GM13976 (cell line): ENCODE measurements around the gene ADGRE2.
"Not testable (repeated sequence)": the region's sequence is repeated elsewhere in the genome, so short reads cannot be mapped to it uniquely, and the experiment has no call there.

Experiments used
- DNase-seq: peaks from one replicate; pipeline ENCODE4 v3.0.0; 2012; ENCODE audit warnings: low spot score
- in situ Hi-C: fragments of 300-500 bp; cut with MboI; formaldehyde crosslinking; loops from one replicate; pipeline ENCODE4 v1.12.0; 2022; ENCODE audit warnings: low sequenced_read_pairs, mixed read lengths, inconsistent platforms; ENCODE audit not compliant: unreplicated experiment
- TF ChIP-seq, protein P1 (sequence below): IDR thresholded peaks from 2 replicates; pipeline ENCODE4 v1.5.1; 2012; ENCODE audit warnings: borderline replicate concordance, mild to moderate bottlenecking; ENCODE audit not compliant: insufficient read depth; ENCODE audit errors: extremely low read depth, missing control alignments, control extremely low read depth

The ADGRE2 gene

DNA sequence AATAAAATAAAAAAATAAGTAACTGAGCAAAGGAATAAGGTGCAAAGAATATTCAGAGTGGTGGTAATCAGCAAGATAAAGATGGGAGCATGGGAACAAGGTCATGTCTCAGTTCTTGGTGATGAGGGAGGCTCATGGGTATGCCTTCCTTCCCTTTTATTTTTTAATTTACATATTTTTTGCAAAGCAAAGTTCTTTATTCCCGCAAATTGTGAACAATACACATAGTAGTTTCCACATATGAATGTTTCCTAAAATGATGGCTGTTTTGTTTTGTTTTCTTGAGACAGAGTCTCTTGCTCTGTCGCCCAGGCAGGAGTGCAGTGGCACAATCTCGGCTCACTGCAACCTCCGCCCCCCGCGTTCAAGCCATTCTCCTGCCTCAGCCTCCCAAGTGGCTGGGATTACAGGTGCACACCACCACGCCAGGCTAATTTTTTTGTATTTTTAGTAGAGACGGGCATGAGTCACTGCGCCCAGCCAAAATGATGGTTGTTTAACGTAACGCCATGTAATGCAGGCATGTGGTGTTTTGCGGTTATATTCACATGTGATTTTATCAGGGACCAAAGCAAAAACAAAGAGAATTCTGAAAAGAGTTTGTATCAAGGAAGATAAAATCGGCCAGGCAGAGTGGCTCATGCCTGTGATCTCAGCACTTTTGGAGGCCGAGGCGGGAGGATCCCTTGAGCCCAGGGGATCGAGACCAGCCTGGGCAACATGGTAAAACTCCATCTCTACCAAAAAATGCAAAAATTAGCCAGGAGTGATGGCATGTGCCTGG is 4.5 kb upstream of the ADGRE2 start:
- DNase-seq = no peak
- in situ Hi-C loops = no loop called here

DNA sequence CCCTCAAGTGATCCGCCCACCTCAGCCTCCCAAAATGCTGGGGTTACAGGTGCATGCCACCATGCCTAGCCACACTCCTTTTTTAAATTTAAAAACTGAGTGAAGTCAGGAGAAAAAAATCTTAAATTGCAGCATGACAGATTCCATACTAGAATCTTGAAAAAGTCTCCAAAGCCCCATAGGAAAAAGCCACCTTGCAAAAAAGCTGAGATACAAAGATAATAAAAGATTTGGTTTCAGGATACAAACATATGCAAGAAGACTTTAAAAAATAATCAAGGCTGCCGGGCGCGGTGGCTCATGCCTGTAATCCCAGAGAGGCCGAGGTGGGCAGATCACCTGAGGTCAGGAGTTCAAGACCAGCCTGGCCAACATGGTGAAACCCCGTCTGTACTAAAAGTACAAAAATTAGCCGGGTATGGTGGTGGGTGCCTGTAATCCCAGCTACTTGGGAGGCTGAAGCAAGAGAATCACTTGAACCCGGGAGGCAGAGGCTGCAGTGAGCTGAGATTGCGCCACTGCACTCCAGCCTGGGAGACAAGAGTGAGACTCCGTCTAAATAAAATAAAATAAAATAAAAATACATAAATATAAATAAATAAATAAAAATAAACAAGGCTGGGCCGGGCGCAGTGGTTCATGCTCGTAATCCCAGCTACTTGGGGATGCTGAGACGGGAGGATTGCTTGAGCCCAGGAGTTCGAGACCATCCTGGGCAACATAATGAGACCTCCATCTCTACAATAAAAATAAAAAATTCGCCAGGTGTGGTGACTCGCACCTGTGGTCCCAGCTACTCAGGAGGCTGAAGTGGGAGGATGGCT is 3.6 kb upstream of the ADGRE2 start:
- in situ Hi-C loops, DNase-seq: not testable (repeated sequence)

More for the DNA sequence above, 4.5 kb upstream of the ADGRE2 start:
- TF ChIP-seq, protein P1, sequence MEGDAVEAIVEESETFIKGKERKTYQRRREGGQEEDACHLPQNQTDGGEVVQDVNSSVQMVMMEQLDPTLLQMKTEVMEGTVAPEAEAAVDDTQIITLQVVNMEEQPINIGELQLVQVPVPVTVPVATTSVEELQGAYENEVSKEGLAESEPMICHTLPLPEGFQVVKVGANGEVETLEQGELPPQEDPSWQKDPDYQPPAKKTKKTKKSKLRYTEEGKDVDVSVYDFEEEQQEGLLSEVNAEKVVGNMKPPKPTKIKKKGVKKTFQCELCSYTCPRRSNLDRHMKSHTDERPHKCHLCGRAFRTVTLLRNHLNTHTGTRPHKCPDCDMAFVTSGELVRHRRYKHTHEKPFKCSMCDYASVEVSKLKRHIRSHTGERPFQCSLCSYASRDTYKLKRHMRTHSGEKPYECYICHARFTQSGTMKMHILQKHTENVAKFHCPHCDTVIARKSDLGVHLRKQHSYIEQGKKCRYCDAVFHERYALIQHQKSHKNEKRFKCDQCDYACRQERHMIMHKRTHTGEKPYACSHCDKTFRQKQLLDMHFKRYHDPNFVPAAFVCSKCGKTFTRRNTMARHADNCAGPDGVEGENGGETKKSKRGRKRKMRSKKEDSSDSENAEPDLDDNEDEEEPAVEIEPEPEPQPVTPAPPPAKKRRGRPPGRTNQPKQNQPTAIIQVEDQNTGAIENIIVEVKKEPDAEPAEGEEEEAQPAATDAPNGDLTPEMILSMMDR = no peak

DNA sequence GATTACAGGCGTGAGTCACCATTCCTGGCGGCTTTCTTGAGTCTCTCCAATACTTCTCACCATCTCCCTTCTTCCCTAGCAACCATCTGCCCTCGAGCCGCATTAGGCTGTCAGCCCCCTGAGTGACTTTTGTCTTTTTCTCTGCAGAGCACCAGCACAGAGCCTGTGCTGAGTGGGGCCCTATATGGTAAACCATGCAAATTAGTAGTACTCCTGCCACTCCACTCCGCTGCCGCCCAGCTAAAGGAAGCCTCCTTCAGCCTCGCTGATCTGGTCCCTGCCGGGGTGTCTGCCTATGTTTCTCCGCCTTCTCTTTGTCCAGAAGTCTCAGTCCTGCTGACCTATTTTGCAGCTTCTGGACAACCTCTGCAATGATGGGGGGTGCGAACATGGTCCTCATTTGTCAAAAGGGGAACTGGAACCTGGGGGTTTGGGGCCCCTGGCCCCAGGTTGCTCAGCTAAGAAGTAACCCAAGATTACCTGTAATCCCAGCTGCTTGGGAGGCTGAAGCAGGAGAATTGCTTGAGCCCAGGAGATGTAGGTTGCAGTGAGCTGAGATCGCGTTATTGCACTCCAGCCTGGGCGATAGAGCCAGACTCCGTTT is 2.4 kb upstream of the ADGRE2 start:
- DNase-seq, in situ Hi-C loops: not testable (repeated sequence)

DNA sequence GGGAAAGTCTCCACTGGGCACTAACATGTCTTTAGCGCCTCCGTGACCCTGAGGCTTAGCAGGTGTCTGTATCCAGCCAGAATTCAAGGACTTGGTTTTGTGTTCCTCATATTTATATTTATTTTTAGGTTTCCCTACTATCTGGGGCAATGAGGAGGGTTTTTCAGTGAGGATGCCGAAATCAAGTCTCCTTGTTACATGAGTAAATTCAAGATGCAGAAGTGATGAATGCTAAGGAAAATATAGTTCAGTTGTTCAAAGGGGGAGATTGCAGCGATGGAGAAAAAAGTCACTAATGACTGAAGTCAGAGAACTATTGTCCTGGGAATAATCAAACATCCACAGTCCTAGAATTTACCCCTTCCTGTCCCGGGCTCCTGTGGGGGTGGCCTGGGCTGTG is 791 bp upstream of the ADGRE2 start:
- TF ChIP-seq, protein P1 = no peak

DNA sequence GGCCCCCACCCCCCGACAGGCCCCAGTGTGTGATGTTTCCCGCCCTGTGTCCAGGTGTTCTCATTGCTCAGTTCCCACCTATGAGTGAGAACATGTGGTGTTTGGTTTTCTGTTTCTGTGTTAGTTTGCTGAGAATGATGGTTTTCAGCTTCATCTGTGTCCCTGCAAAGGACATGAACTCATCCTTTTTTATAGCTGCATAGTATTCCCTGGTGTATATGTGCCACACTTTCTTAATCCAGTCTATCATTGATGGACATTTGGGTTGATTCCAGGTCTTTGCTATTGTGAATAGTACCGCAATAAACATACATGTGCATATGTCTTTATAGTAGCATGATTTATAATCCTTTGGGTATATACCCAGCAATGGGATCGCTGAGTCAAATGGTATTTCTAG is 715 bp downstream of the ADGRE2 start:
- not testable (repeated sequence) for DNase-seq
- in situ Hi-C loops = loop anchor here (10.0 kb wide), 1 partner anchor 203 kb away; the partner anchor contains the start of gene NDUFB7

More for the DNA sequence above, 791 bp upstream of the ADGRE2 start:
- DNase-seq = no peak
- in situ Hi-C loops = loop anchor here (10.0 kb wide), 1 partner anchor 204 kb away; the partner anchor contains the start of gene NDUFB7

DNA sequence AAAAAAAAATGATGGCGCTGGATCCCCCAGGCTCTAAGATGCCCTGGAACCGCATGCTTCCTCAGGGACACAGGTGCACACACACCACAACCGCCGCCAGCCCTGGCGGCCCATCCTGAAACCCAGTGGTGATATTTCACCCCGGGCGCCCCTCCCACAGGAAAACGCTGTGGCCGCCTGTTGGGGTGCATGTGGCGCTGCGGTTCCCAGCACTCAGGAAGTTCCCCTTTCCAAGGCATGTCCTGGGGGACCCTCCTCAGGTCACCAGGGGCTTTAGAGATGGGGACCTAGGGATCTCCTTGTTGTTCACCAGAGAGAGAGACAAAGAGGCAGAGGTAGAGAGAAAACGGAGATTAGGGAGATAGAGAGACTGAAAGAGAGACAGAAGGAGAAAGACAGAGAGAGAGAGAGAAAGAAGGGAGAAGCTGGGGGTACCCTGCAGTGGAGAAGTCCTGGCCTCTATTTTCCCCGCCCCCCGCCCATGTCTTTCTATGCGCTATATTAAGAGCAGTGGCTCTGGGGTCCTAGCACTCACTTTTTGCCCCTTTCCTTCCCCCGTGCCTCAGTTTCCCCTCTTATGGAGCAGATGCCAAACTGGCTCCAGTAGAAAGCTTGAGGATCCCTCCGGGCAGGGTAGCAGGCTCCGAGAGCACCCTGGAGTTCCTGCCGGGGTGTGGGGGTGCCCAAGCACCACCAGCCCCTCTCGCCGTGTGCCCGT is 2.3 kb downstream of the ADGRE2 start:
- peak; percentile 56 for DNase-seq
- TF ChIP-seq, protein P1 = no peak
- in situ Hi-C loops = loop anchor here (10.0 kb wide), 1 partner anchor 201 kb away; the partner anchor contains the start of gene NDUFB7

DNA sequence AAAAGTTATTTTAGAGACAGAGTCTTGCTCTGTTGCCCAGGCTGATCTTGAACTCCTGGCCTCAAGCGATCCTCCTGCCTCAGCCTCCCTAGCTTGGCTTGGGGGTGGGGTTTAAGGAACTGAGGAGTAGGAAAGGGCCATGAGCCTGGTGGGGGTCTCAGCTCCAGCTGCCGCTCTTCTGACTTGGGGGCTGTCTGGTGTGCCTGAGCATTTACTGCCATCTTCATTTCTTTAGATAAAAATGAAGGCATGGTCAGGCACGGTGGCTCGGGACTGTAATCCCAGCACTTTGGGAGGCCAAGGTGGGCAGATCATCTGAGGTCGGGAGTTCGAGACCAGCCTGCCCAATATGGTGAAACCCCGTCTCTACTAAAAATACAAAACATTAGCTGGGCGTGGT is 3.0 kb downstream of the ADGRE2 start:
- not testable (repeated sequence) for DNase-seq
- in situ Hi-C loops = loop anchor here (10.0 kb wide), 1 partner anchor 201 kb away; the partner anchor contains the start of gene NDUFB7

DNA sequence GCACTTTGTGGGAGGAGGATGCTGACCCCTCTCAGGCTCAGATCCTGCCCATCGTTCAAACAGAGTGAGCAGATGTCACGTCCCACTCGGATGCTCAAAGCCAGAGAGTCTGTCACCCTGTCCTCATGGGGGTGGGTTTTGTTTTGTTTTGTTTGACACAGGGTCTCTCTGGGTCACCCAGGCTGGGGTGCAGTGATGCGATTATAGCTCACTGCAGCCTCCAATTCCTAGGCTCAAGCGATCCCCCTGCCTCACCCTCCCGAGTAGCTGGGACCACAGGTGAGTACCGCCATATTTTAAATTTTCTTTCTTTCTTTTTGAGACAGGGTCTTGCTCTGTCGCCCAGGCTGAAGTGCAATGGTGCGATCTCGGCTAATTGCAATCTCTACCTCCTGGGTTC is 4.0 kb downstream of the ADGRE2 start:
- in situ Hi-C loops = loop anchor here (10.0 kb wide), 1 partner anchor 200 kb away; the partner anchor contains the start of gene NDUFB7
- no peak for DNase-seq
- TF ChIP-seq, protein P1 = no peak

DNA sequence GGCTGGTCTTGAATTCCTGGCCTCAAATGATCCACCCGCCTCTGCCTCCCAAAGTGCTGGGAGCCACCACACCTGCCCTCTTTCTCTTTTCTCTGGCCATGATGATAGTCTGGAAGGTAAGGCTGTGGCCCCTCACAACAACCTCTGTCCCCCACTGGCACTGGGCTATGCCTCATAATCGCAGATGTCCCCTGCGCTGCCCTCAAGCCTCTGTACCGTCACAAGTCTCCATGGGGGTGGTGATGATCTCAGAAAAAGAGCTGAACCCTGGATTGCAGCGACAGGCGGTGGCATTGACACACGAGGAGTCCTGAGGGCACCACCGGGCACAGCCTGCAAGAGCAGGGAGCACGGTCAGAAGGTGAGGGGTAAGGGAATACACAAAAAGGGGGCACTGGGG is 4.6 kb downstream of the ADGRE2 start:
- in situ Hi-C loops = loop anchor here (10.0 kb wide), 1 partner anchor 199 kb away; the partner anchor contains the start of gene NDUFB7

More for the DNA sequence above, 4.6 kb downstream of the ADGRE2 start:
- DNase-seq = not testable (repeated sequence)
